ENCODE results near the gene MOB3A.

The MOB3A gene

DNA sequence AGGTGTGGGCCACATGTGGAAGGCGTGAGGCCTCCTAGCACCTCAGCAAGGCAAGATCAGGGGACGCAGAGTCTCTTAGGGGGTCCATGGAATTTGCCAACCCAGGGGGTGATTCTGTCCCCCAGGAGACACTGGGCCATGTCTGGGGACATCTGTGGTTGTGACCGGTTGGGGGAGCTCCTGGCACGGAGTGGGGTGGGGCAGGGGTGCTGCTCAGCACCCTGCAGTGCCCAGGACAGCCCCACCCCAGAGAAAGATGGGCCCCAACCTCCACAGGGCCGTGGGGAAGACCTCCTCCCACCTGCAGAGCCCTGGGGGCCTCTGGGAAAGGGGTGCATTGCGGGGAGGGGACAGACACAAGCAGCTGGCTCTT lies 49.1 kb downstream of the MOB3A start:
- Histone ChIP-seq H3K27ac (peak overlapping the region; percentile 90 to 99), H3K4me3 (peak overlapping the region; percentile 91)
- TF ChIP-seq, protein P1, sequence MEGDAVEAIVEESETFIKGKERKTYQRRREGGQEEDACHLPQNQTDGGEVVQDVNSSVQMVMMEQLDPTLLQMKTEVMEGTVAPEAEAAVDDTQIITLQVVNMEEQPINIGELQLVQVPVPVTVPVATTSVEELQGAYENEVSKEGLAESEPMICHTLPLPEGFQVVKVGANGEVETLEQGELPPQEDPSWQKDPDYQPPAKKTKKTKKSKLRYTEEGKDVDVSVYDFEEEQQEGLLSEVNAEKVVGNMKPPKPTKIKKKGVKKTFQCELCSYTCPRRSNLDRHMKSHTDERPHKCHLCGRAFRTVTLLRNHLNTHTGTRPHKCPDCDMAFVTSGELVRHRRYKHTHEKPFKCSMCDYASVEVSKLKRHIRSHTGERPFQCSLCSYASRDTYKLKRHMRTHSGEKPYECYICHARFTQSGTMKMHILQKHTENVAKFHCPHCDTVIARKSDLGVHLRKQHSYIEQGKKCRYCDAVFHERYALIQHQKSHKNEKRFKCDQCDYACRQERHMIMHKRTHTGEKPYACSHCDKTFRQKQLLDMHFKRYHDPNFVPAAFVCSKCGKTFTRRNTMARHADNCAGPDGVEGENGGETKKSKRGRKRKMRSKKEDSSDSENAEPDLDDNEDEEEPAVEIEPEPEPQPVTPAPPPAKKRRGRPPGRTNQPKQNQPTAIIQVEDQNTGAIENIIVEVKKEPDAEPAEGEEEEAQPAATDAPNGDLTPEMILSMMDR (IDR thresholded peaks at IDR 0.05) = no peak
- no peak for DNase-seq (ENCODE audit: low spot score)

DNA sequence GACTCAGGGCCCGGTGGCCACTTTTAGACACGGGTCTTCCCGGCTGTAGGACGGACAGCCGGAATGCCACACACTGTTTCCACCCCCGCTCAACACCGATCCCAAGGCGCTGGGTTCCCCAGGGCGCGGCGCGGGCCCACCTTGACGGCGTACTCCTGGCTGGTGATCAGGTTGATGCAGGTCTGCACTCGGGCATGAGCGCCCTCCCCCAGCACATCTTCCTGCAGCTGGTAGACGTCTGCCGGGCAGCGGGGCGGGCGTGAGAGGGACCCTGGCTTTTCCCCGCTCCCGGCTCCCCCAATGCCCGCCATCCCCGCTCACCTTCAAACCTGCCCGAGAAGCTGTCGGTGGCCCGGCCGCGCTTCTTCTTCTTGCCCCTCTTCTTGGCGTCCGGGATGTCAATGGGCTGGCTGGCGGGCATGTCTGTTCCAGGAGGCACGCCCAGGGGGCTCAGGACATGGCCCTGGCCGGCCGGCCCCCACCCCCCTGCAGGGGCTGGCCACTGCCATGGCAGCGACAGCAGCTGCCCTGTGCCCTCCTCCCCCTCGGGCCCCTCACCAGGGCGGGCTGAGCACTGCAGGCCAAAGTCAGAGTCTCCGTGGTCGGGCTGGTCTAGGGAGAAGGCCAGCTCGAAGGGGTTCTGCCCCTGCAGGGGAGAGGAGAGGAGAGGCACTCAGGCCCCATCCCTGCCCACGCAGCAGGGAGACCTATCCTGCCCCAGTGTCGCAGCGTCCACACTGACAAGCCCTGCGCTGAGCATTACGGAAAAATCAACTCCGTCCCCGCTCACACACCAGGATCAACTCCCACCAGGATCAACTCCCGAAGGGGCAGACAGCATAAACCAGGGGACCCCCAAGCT lies 49.8 kb downstream of the MOB3A start:
- H3K4me3 ChIP-seq = peak overlapping the region; percentile 11
- peak; percentile 70 for DNase-seq (ENCODE audit: low spot score)
- TF ChIP-seq, protein P1 (IDR thresholded peaks at IDR 0.05) = no peak
- peak overlapping the region; percentile 90 to 99 for H3K27ac ChIP-seq

- TF ChIP-seq, protein P1 (IDR thresholded peaks at IDR 0.05) = no peak
Observed at GRCh38 chr19:2045501-2046045, 50.6 kb downstream of the MOB3A start.

DNA sequence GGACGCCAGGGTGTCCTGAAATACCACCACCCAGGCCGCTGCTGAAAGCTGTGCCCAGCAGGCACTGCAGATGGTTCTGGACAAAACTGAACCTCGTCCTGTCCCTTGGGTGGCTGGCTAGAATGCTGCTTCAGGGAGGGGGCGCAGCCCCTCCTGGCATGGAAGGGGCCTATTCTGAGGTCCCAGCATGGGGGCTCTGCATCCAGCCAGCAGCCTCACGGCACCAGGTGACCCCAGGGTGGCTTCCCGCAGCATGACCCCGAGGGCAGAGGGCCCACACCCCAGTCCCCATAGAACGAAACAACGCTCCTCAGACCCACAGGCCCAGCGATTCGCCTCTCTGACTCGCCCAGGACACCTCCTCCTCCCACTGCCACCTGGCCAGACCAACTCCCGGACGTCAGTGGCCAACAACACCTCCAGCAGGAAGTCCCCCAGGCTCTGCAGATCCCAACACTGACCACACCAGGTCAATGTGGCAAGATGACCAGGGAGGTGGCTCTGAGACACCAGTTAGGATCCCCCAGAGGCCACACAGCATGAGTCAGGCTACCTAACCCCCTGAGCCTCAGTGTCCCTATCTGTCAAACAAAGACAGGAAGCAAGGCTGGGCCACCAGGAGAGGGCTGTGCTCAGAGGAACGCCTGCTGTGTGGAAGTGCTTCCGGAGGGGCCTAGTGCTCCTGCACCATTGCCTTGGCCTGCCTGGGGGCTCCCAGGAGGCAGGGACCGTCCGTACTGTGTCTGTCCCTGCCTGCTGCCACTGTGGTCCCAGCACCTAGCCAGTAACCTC lies 51.2 kb downstream of the MOB3A start:
- no peak overlapping the region for H3K4me3 ChIP-seq
- DNase-seq (ENCODE audit: low spot score) = no peak
- TF ChIP-seq, protein P1 (IDR thresholded peaks at IDR 0.05) = no peak
- H3K27ac ChIP-seq = peak overlapping the region; percentile 27 to 58

More at GRCh38 chr19:2045501-2046045, 50.6 kb downstream of the MOB3A start:
- DNase-seq (ENCODE audit: low spot score) = no peak
- Histone ChIP-seq H3K27ac (peak overlapping the region in 1 of 2 donors; percentile 99), H3K4me3 (peak overlapping the region; percentile 11)

DNA sequence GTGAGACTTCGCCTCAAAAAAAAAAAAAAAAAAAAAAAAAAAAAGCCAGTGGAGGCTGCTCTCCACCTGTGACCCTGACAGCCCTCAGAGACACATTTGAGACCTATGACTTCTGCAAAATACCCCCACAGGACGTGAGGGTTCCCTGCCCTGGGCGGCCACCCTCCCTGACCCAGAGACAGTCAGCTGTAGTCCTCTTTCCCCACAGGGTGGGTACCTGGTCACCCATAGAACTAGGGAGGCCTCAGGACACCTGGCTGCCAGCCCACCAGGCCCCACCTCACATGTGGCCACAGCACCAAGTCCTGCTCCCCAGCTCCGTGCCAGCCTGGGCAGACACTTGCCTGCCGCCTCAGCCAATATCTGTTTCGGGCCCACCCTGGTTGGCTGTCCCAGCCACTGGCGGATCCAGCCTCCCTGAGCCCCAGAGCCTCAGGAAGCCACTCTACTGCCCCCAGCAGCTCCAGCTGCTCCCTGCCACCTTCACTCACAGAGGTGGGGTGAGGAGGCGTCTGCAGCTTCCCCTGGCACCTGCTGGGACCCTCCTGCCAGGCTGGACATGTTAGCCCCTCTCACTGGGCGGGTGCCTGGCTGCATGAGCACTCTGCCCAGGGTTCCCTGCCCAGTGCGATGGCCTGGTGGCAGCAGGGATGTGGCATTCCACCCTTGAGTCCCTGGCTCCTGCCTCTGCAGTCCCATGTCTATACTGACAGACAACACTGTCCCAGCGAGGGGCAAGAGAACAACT lies 52.0 kb downstream of the MOB3A start:
- Histone ChIP-seq H3K27ac (peak overlapping the region in 1 of 2 donors; percentile 58), H3K4me3 (no peak overlapping the region)
- TF ChIP-seq, protein P1 (IDR thresholded peaks at IDR 0.05) = no peak
- DNase-seq (ENCODE audit: low spot score) = no peak

DNA sequence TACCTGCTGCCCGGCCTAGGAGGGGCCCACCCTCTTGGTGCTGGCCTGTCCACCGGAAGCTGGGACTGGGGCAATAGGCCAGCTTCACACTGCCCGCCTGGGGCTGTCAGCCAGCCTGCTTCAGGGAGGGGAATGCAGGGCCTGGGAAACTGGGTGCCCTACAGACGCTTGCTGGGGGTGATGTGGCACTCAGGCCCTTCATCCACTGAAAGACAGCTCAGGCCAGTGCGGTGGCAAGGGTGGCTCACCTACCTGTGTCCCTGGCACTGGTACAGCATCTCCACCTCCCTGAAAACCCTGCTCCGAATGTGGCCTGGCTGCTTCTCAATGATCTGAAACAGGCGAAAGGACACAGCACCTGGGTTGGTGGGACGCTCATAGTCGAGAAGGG lies 52.9 kb downstream of the MOB3A start:
- Histone ChIP-seq H3K27ac (peak overlapping the region; percentile 93 to 97), H3K4me3 (peak overlapping the region; percentile 70)
- DNase-seq (ENCODE audit: low spot score) = no peak
- TF ChIP-seq, protein P1 (IDR thresholded peaks at IDR 0.05) = no peak
